ENCODE data around the gene SPNS2.

- TF ChIP-seq CTCF (IDR thresholded peaks at IDR 0.05): no peak
- TF ChIP-seq EP300 (IDR thresholded peaks at IDR 0.05): no peak
Measured at GRCh38 chr17:4482338-4483011, 16.2 kb upstream of the SPNS2 start.
